ENCODE data around the gene CCDC68.
"Not testable (repeated sequence)": the region's sequence is repeated elsewhere in the genome, so short reads cannot be mapped to it uniquely, and the experiment has no call there.

DNA sequence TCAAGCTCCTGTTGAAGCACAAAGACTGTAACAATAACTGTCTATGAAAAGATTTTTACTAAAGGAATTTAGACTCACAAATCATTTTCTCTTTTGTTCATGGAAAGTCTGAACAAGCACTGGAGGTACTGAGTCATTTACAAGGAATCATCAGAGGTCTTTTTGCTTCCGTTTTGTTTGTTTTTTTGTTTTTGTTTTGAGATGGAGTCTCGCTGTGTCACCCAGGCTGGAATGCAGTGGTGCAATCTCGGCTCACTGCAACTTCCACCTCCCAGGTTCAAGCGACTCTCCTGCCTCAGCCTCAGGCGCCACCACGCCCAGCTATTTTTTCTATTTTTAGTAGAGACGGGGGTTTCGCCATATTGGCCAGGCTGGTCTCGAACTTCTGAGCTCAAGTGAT lies 9.0 kb upstream of the CCDC68 start:
- not testable (repeated sequence) for TF ChIP-seq CBX2 (IDR thresholded peaks at IDR 0.05; ENCODE audit: borderline replicate concordance, low read depth)
- TF ChIP-seq, protein P1, sequence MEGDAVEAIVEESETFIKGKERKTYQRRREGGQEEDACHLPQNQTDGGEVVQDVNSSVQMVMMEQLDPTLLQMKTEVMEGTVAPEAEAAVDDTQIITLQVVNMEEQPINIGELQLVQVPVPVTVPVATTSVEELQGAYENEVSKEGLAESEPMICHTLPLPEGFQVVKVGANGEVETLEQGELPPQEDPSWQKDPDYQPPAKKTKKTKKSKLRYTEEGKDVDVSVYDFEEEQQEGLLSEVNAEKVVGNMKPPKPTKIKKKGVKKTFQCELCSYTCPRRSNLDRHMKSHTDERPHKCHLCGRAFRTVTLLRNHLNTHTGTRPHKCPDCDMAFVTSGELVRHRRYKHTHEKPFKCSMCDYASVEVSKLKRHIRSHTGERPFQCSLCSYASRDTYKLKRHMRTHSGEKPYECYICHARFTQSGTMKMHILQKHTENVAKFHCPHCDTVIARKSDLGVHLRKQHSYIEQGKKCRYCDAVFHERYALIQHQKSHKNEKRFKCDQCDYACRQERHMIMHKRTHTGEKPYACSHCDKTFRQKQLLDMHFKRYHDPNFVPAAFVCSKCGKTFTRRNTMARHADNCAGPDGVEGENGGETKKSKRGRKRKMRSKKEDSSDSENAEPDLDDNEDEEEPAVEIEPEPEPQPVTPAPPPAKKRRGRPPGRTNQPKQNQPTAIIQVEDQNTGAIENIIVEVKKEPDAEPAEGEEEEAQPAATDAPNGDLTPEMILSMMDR (IDR thresholded peaks at IDR 0.05) = not testable (repeated sequence)

Measured in A549 (cell line).